Mesenchymal stem cell (in vitro differentiated cells and primary cell): ENCODE measurements around the gene FBN3.
"Not testable (repeated sequence)": the region's sequence is repeated elsewhere in the genome, so short reads cannot be mapped to it uniquely, and the experiment has no call there.

Source experiments
- DNase-seq: peaks from one replicate; pipeline ENCODE4 v3.0.0-alpha.2; 2013
- H2AFZ ChIP-seq: one replicate; pipeline ENCODE4 v1.6.1; 2013; ENCODE audit warnings: low read depth, mild to moderate bottlenecking, control low read depth, inconsistent platforms, low read length, moderate library complexity
- H2AK5ac ChIP-seq: 2 replicates; pipeline ENCODE4 v1.6.1; 2013; ENCODE audit warnings: low read length, moderate library complexity, mild to moderate bottlenecking, inconsistent platforms; ENCODE audit not compliant: severe bottlenecking
- H2BK120ac ChIP-seq: one replicate; pipeline ENCODE4 v1.6.1; 2013; ENCODE audit warnings: low read depth, mild to moderate bottlenecking, inconsistent platforms, low read length, moderate library complexity
- H2BK12ac ChIP-seq, 2 experiments: one replicate each; pipeline ENCODE4 v1.6.1; 2013; ENCODE audit warnings: inconsistent platforms in 2 of 2, low read length in 2 of 2, mild to moderate bottlenecking in 2 of 2, moderate library complexity in 2 of 2, control low read depth in 1 of 2
- H2BK15ac ChIP-seq: one replicate; pipeline ENCODE4 v1.6.1; 2013; ENCODE audit warnings: mild to moderate bottlenecking, low read depth, inconsistent platforms; ENCODE audit not compliant: poor library complexity, severe bottlenecking
- H2BK5ac ChIP-seq: 2 replicates; pipeline ENCODE4 v1.6.1; 2013; ENCODE audit warnings: low read depth, mild to moderate bottlenecking, low read length, control low read depth, inconsistent platforms; ENCODE audit not compliant: poor library complexity, severe bottlenecking
- H3K14ac ChIP-seq, 2 experiments: one replicate each; pipeline ENCODE4 v1.6.1; 2013; ENCODE audit warnings: inconsistent platforms in 2 of 2, low read length in 2 of 2, control low read depth in 1 of 2, mild to moderate bottlenecking in 1 of 2, moderate library complexity in 1 of 2
- H3K18ac ChIP-seq, 2 experiments: one replicate each; pipeline ENCODE4 v1.6.1; 2013; ENCODE audit warnings: inconsistent platforms in 2 of 2, low read length in 2 of 2, control low read depth in 1 of 2, low read depth in 1 of 2, mild to moderate bottlenecking in 1 of 2
- H3K23ac ChIP-seq, 2 experiments: one replicate each; pipeline ENCODE4 v1.6.1; 2013; ENCODE audit warnings: inconsistent platforms in 2 of 2, low read length in 2 of 2, mild to moderate bottlenecking in 2 of 2, moderate library complexity in 2 of 2, control low read depth in 1 of 2
- H3K27ac ChIP-seq: 2 replicates; pipeline ENCODE4 v1.5.1; 2013; ENCODE audit warnings: mild to moderate bottlenecking, moderate library complexity, low read length, control low read depth, inconsistent platforms; ENCODE audit not compliant: poor library complexity, severe bottlenecking
- H3K27me3 ChIP-seq, 2 experiments: 2 replicates each; pipeline versions ENCODE4 v1.6.1 to v1.7.0; 2013; ENCODE audit warnings: low read length in 2 of 2, mild to moderate bottlenecking in 2 of 2, moderate library complexity in 2 of 2, control low read depth in 1 of 2, inconsistent platforms in 1 of 2; ENCODE audit not compliant: control insufficient read depth in 1 of 2, insufficient read depth in 1 of 2
- H3K36me3 ChIP-seq, 2 experiments: 2 replicates each; pipeline versions ENCODE4 v1.6.1 to v1.7.0; 2013; ENCODE audit warnings: low read length in 2 of 2, control low read depth in 1 of 2, inconsistent platforms in 1 of 2, low read depth in 1 of 2, mild to moderate bottlenecking in 1 of 2; ENCODE audit not compliant: insufficient read depth in 2 of 2, control insufficient read depth in 1 of 2
- H3K4ac ChIP-seq, 2 experiments: one replicate each; pipeline ENCODE4 v1.6.1; 2013; ENCODE audit warnings: inconsistent platforms in 2 of 2, low read length in 2 of 2, mild to moderate bottlenecking in 2 of 2, moderate library complexity in 2 of 2, control low read depth in 1 of 2, low read depth in 1 of 2
- H3K4me1 ChIP-seq: 2 replicates; pipeline ENCODE4 v1.6.1; 2013; ENCODE audit warnings: low read depth, low read length, control low read depth; ENCODE audit not compliant: control insufficient read depth, insufficient read depth
- H3K4me2 ChIP-seq: 2 replicates; pipeline ENCODE4 v1.6.1; 2013; ENCODE audit warnings: low read length, mild to moderate bottlenecking, inconsistent platforms; ENCODE audit not compliant: poor library complexity, severe bottlenecking
- H3K4me3 ChIP-seq, 2 experiments: 2 replicates each; pipeline versions ENCODE4 v1.5.1 to v1.7.0; 2013; ENCODE audit warnings: low read length in 2 of 2, mild to moderate bottlenecking in 2 of 2, control low read depth in 1 of 2, low read depth in 1 of 2; ENCODE audit not compliant: insufficient read depth in 1 of 2
- H3K79me1 ChIP-seq: replicated peaks from 2 replicates; pipeline ENCODE4 v1.6.1; 2013; ENCODE audit warnings: mild to moderate bottlenecking, control low read depth, low read length, inconsistent platforms; ENCODE audit not compliant: poor library complexity, severe bottlenecking
- H3K9ac ChIP-seq: 2 replicates; pipeline ENCODE4 v1.7.0; 2013; ENCODE audit warnings: mild to moderate bottlenecking, low read length, moderate library complexity
- H3K9me3 ChIP-seq: 2 replicates; pipeline ENCODE4 v1.7.0; 2013; ENCODE audit warnings: mild to moderate bottlenecking, low read length; ENCODE audit not compliant: control insufficient read depth
- H4K8ac ChIP-seq: one replicate; pipeline ENCODE4 v1.6.1; 2013; ENCODE audit warnings: inconsistent platforms, mild to moderate bottlenecking, low read length, moderate library complexity
- H4K91ac ChIP-seq: one replicate; pipeline ENCODE4 v1.6.1; 2013; ENCODE audit warnings: mild to moderate bottlenecking, low read length, inconsistent platforms
- WGBS: methylation state at CpG from one replicate; pipeline ENCODE4 v1.1.7; 2013; ENCODE audit warnings: mixed read lengths; 5-methylcytosine and 5-hydroxymethylcytosine counted together

FBN3 gene

DNA sequence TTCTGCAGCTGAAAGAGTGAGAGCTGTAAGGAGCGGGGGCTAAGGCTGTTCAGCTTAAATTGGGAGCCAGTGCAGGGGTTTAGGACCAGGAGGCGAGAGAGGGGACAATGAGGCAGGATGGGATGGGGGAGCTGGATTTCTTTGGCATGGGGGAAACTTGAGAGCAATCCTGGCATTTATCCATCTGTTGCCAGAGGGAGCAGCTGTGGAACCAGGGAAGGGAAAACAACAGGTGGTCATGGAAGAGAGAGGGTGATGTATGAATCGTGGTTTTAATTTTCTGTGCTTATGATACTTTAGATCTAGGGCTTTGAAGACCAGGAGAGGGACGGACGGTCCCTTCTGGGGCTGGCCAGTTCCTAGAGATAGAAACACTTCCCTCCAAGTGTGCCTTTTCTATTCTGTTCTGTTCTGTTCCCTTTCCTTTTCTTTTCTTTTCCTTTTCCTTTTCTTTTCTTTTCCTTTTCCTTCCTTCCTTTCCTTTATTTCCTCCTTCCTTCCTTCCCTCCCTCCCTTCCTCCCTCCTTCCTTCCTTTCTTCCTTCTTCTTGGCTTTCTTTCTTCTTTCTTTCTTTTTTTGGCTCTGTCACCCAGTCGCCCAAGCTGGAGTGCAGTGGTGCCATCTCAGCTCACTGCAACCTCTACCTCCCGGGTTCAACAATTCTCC lies 112.8 kb downstream of the FBN3 start:
- H3K9ac ChIP-seq = no peak overlapping the region
- no peak overlapping the region for H3K4me3 ChIP-seq

DNA sequence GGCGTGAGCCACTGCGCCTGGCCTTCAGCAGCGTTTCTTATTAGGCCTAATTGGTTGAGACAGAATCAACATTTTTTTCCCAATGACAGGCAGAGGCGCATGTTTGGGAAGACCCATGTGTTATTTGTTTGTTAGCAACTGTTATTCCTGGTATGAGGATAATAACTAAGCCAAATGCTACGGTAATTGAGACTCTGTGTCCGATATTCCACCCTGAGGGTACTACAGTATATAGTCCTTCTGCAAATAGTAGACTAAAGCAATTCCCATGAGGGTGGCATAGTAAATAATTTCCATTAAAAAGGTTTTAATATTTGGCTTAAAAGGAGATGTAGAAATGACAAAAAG lies 115.2 kb downstream of the FBN3 start:
- H3K9me3 ChIP-seq = no peaks in the 10 kb centered on the region

More for the DNA sequence above, 112.8 kb downstream of the FBN3 start:
- no peak overlapping the region for H3K18ac ChIP-seq
- H4K8ac ChIP-seq = no peak overlapping the region
- no peak overlapping the region for H3K14ac ChIP-seq
- no peak overlapping the region for H2BK5ac ChIP-seq
- H2AK5ac ChIP-seq = no peak overlapping the region
- no peak overlapping the region for H2BK120ac ChIP-seq
- DNase-seq = no peak
- no peaks in the 10 kb centered on the region for H3K36me3 ChIP-seq
- H3K79me1 ChIP-seq = no peaks in the 10 kb centered on the region
- no peak overlapping the region for H3K27ac ChIP-seq
- no peak overlapping the region for H2BK15ac ChIP-seq
- H2BK12ac ChIP-seq = no peak overlapping the region
- H3K9me3 ChIP-seq = no peaks in the 10 kb centered on the region
- no peak overlapping the region for H3K4me2 ChIP-seq
- H4K91ac ChIP-seq = no peak overlapping the region
- peaks cover 2% of the 10 kb centered on the region for H3K4me1 ChIP-seq
- 80% methylated on average over 7 of the region's 7 CpGs for WGBS
- H2AFZ ChIP-seq = no peak overlapping the region
- H3K23ac ChIP-seq = no peak overlapping the region
- H3K27me3 ChIP-seq = peaks cover 24 to 25% of the 10 kb centered on the region in 2 experiments
- H3K4ac ChIP-seq = no peak overlapping the region

DNA sequence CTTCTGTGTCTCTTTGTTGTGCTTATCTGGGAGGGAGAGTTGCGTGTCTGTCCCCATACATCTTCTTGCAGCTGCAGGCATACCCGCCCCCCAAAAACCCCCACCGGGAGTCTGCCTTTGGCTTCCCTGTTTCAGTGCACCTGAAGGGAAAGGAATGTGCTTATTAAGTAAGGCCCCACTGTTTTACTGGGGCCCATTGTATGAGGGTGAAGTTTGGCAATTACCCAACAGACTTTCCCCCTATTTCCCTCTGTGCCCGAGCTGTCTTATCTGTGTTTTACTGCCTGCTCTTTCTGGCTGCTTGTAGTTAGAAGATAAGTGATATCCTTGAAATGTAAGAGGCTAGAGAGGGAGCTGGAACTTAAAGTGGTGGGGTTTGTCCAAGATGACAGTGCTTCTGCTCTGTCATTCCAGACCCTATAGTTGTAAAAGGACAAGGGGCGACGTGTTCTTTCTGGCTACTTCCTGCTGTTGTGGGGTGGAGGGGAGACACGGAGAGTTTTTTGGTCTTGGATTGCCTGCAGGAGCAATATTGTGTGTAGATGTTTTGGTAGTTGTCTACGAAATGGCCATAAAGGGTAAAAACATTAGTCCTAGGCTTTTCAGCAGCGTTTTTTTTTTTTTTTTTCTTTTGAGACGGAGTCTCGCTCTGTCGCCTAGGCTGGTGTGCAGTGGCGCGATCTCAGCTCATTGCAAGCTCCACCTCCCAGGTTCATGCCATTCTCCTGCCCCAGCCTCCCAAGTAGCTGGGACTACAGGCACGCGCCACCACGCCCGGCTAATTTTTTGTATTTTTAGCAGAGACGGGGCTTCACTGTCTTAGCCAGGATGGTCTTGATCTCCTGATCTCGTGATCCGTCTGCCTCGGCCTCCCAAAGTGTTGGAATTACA lies 115.9 kb downstream of the FBN3 start:
- H4K91ac ChIP-seq, H3K9me3 ChIP-seq, DNase-seq, H2BK15ac ChIP-seq, H3K4me2 ChIP-seq, H3K36me3 ChIP-seq, H2AK5ac ChIP-seq, H3K4me1 ChIP-seq, H2BK5ac ChIP-seq, H2BK120ac ChIP-seq, H3K4ac ChIP-seq, H2BK12ac ChIP-seq, H3K4me3 ChIP-seq, H3K14ac ChIP-seq, H4K8ac ChIP-seq, H3K27ac ChIP-seq, H2AFZ ChIP-seq, H3K23ac ChIP-seq, H3K9ac ChIP-seq, H3K79me1 ChIP-seq, H3K18ac ChIP-seq: not testable (repeated sequence)
- peaks cover 18 to 22% of the 10 kb centered on the region in 2 experiments for H3K27me3 ChIP-seq
- WGBS = 41% methylated on average over 19 of the region's 22 CpGs

More for the DNA sequence above, 115.2 kb downstream of the FBN3 start:
- no peaks in the 10 kb centered on the region for H3K36me3 ChIP-seq
- H2AFZ ChIP-seq = no peak overlapping the region
- H3K4me2 ChIP-seq = no peak overlapping the region
- no peak overlapping the region for H3K4ac ChIP-seq
- WGBS = 81% methylated on average over 6 of the region's 6 CpGs
- no peak overlapping the region for H3K9ac ChIP-seq
- peaks cover 22 to 27% of the 10 kb centered on the region in 2 experiments for H3K27me3 ChIP-seq
- H4K8ac ChIP-seq = no peak overlapping the region
- no peak for DNase-seq
- no peak overlapping the region for H2BK5ac ChIP-seq
- H2BK15ac ChIP-seq = no peak overlapping the region
- no peaks in the 10 kb centered on the region for H3K79me1 ChIP-seq
- peaks cover under 1% of the 10 kb centered on the region for H3K4me1 ChIP-seq
- H4K91ac ChIP-seq = no peak overlapping the region
- no peak overlapping the region for H3K18ac ChIP-seq
- no peak overlapping the region for H2BK12ac ChIP-seq
- H2BK120ac ChIP-seq = no peak overlapping the region
- no peak overlapping the region for H3K4me3 ChIP-seq
- H3K23ac ChIP-seq = no peak overlapping the region
- H2AK5ac ChIP-seq = no peak overlapping the region
- H3K27ac ChIP-seq = no peak overlapping the region
- no peak overlapping the region for H3K14ac ChIP-seq

DNA sequence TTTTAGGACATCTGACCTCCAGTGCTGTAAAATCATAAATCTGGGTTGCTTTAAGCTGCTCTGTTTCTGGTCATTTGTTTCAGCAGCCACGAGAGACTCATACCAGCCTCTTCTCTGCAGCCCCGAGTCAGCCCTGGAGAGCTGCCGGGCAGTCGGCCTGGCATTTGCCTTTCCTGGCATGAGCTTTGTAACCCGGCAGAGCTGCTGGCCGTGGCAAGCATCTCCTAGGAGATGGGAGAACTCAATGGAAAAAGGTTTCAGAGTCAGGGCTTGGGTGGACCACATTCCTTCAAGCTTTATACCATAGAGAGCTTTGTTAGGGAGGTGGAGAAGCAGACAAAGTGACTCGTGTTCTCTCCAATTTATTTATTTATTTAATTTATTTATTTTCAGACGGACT lies 118.4 kb downstream of the FBN3 start:
- WGBS = 79% methylated on average over 7 of the region's 8 CpGs
- DNase-seq = no peak
- no peaks in the 10 kb centered on the region for H3K79me1 ChIP-seq

More for the DNA sequence above, 118.4 kb downstream of the FBN3 start:
- Histone ChIP-seq H2BK120ac (no peak overlapping the region), H3K4ac (no peak overlapping the region), H3K23ac (no peak overlapping the region), H2BK15ac (no peak overlapping the region), H3K4me1 (peaks cover 10% of the 10 kb centered on the region), H2AFZ (no peak overlapping the region), H4K91ac (no peak overlapping the region), H2AK5ac (no peak overlapping the region), H3K27ac (no peak overlapping the region), H2BK12ac (no peak overlapping the region), H3K4me2 (no peak overlapping the region), H3K27me3 (peaks cover 0 to 7% of the 10 kb centered on the region in 2 experiments), H3K14ac (no peak overlapping the region), H3K9ac (no peak overlapping the region), H3K18ac (no peak overlapping the region), H4K8ac (no peak overlapping the region), H3K4me3 (no peak overlapping the region), H2BK5ac (no peak overlapping the region), H3K36me3 (no peaks in the 10 kb centered on the region), H3K9me3 (no peaks in the 10 kb centered on the region)
